NCI-H526 (cell line): ENCODE data around the gene MACROD2.

Experiments used
- DNase-seq, 2 experiments: peaks; one replicate each; lab custom pipeline; 2025; lab: John Stamatoyannopoulos, UW

MACROD2 gene

GRCh38 chr20:15862178-15862577 lies 1866.9 kb downstream of the MACROD2 start:
- DNase-seq = peak; percentile 62 to 63

- DNase-seq = no peak
Measured at GRCh38 chr20:15863735-15864134, 1868.4 kb downstream of the MACROD2 start.

- no peak for DNase-seq
Measured at GRCh38 chr20:15865553-15865952, 1870.2 kb downstream of the MACROD2 start.

- no peak for DNase-seq
Measured at GRCh38 chr20:15866916-15867730, 1871.8 kb downstream of the MACROD2 start.

- peak in 1 of 2 experiments; percentile 30 for DNase-seq
Measured at GRCh38 chr20:15867899-15868298, 1872.6 kb downstream of the MACROD2 start.

- DNase-seq = peak; percentile 23 to 25
Measured at GRCh38 chr20:15875446-15875845, 1880.1 kb downstream of the MACROD2 start.

GRCh38 chr20:15882553-15882952 lies 1887.2 kb downstream of the MACROD2 start:
- no peak for DNase-seq

DNA sequence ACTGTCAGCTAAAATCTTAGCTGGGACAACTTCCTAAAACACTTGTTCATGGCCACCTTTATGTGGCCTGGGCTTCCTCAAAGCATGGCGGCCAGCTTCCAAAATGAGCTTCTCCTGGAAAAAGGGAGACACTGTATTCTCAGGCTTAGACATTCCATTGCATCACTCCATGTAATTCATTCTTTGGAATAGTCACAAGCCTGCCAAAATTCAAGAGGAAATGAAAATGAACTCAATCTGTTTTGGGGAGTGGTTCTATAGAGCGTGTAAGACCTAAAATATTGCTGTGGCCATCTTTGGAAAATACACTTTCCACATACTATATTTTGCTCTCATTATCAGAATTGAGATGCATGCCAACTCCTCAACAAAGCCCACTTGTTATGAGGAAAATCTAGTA lies 1890.9 kb downstream of the MACROD2 start:
- no peak for DNase-seq

DNA sequence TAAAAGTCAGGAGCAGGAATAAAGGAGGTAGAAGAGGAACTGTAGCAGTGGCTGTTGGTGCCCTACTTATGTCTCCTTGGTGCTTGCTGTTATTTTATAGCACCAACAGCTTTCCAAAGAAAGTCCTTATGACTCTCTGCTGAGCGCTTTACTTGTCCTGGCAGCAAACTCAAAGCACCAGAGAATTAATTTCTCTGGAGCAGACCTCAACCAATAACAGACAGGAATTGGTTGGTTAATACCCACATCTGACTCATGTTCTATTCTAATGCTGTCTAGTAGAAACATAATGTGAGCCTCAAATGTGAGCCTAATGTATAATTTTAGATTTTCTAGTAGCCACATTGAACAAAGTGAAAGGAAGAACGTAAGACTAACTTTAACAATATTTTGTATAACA lies 1892.1 kb downstream of the MACROD2 start:
- DNase-seq = no peak

- DNase-seq = no peak
Measured at GRCh38 chr20:15889061-15889460, 1893.7 kb downstream of the MACROD2 start.

DNA sequence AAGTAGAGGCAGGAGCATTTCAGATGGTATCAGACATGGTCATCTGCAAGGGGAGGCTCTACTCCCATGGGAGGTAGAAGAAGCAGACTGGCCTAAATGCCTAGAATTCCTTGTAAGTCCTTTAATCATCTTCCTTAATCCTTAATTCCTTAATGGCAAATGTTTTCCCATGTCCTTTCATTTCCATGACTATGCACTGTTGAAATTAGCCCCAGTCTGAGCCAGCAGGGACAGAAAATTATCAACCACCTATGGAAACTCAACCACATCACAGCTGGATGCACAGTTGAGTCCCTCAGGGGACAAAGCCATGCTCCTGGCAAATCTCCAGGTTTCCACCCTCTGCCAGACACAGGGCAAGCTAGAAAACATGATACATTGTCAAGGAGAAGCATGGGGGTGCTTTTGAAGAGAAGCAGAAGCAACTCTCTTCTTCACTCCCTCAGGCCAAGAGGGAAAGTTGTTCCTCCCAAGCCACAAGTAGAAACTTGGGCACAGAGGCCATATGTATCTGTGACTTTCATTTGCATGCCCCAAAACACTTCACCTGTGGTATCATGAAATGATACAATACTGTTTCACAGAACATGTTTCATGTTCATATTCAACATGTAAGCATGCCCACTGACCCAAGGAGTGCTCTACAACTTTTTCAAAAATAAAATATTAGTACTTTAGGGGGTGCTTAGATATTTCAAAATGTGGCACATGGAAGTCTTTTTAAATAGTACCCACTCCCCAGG lies 1894.4 kb downstream of the MACROD2 start:
- peak in 1 of 2 experiments; percentile 8 for DNase-seq

- DNase-seq = no peak
Measured at GRCh38 chr20:15890407-15890982, 1895.2 kb downstream of the MACROD2 start.

- no peak for DNase-seq
Measured at GRCh38 chr20:15895126-15895525, 1899.8 kb downstream of the MACROD2 start.

DNA sequence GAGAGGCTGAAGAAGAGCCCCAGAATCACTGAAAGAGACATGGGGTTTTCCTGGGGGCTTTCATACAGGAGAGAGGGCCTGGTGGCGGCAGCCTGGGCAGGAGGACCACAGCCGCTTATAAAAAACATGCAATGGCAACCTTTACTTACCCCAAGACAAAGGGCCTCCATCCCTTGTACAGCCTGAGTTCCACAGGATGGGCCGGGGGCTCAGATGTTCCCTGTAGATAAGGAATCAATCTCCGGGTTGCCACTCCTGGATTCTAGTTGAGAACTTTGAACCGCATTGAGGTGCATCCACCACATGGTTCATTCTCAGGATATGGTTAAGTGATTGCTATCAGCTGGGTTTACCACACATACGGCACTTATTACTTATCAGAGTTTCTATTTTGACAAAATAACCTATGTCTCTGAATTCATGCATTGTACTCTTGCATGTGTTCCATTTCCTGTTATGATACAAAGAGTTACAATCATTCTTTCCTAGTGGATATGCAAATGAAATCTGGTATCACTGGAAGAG lies 1900.3 kb downstream of the MACROD2 start:
- no peak for DNase-seq

GRCh38 chr20:15899967-15900366 lies 1904.7 kb downstream of the MACROD2 start:
- DNase-seq = no peak

GRCh38 chr20:15900443-15900842 lies 1905.1 kb downstream of the MACROD2 start:
- DNase-seq = no peak

DNA sequence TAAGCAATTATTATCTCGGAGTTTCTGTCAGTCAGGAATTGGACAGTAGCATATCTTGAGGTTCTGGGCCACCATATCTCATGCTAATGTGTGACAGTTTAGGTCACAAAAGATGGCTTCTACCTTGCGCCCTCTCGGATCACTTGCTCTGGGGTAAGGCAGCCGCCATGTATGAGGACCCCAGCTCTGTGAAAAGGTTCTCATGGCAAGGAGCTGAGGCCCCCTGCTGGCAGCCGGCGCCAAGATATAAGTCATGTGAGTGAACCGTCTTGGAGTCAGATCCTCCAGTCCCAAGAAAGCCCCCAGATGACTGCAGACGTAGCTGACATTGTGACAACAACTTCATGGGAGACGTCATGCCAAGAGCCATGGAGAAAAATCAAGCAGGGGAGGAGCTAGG lies 1907.2 kb downstream of the MACROD2 start:
- DNase-seq = peak; percentile 10 to 56

DNA sequence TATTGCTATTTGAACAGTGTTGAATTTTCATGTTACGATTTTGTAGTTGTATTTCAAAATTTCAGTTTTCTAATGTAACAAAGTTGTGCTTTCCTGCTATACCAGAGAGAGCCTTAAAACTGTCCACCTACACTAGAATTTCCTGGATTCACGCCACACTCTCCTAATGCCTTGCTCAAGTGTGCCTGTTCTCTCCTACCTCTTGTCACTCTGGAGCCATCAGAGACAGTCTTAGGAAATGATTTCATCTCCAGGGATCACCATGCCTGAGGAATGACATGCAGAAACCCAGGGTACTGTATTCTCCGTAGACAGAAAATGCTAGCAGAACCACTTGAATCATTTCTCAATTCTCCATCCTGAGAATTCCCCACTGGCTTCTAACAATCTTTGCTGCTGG lies 1910.3 kb downstream of the MACROD2 start:
- no peak for DNase-seq

GRCh38 chr20:15909995-15910394 lies 1914.7 kb downstream of the MACROD2 start:
- no peak for DNase-seq

DNA sequence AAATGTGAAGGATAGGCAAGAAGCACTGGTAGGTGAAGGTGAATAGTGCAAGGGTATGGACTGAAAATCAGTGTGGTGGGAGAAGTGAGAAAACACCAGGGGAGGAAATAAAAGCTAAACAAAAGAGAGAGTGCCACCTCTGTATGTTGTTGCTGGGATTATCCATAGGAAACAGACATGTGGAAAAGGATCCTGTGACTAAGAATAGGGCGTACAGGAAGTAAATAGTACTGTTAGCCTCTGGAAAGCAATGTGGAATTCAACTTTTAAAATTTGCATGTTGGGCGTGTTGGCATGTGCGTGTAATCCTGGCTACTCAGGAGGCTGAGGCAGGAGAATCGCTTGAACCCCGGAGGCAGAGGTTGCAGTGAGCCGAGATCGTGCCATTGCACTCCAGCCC lies 1916.3 kb downstream of the MACROD2 start:
- DNase-seq = no peak

- no peak for DNase-seq
Measured at GRCh38 chr20:15913391-15914025, 1918.2 kb downstream of the MACROD2 start.

GRCh38 chr20:15916623-15917022 lies 1921.3 kb downstream of the MACROD2 start:
- no peak for DNase-seq
